ENCODE data around the gene COX4I1.
A peak's percentile ranks its signal among the peaks of the same experiment; 100 is the strongest.

DNA sequence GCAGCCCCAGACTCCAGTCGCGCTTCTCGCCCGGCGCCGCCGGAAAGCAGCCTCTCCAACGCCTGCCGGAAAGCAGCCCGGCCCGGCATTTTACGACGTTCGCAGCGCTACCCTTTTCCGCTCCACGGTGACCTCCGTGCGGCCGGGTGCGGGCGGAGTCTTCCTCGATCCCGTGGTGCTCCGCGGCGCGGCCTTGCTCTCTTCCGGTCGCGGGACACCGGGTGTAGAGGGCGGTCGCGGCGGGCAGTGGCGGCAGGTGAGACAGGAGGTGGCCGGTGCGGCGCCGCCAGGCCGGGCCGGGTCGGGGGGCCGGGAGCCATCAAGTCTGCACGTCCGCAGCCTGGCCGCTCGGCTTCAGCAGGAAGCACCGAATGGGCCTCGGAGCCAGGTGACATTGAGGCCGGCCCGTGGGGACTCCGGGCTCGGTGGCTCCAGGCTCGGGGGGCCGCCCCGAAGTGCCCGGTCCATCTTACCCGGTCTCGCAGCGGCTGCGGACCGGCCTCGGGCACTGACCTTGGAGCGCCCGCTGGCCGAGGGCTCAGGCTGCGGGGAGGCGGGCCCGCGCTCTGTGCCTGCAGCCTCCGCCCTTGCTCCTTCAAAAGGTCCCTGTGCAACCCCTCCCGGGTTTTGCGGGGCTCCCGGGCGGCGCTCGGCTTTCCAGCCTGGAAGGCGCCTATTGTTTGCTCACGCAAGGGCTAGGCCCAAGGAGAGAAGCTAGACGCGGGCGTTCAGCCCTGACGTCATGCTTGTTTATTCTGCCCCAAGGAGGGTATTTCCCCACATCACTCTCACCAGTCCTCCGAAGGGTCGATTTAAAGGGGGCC, at the start of gene COX4I1, which contains the start of gene EMC8:
- TF ChIP-seq CTCF (IDR thresholded peaks at IDR 0.05): peak in 2 of 4 experiments; percentile 11 to 34
- peak; percentile 99 for TF ChIP-seq POLR2AphosphoS5 (IDR thresholded peaks at IDR 0.05)
